Heart right ventricle (tissue), 16 donors: ENCODE results near the gene FICD. TPM values are rescaled to one million over a fixed set of nuclear protein-coding genes. Genes with fewer than 3 reads are reported as not detected.

Experiments
- ATAC-seq, 8 donors: fragments of 200-7000 bp; cut with Tn5 transposase; one replicate each; pipeline ENCODE4 v1.9.1; 2020; ENCODE audit warnings: mild to moderate bottlenecking in 8 of 8, moderate library complexity in 8 of 8, moderate number of reproducible peaks in 1 of 8
- DNase-seq, 2 donors: peaks; one replicate each; pipeline ENCODE4 v3.0.0-alpha.2; 2020
- H3K27ac ChIP-seq, 10 donors: fragments of 200-600 bp; sonication (generic) in 2 of 10; one replicate each; pipeline versions ENCODE4 v1.5.0 to v1.8.0; 2020 to 2022; ENCODE audit warnings: mild to moderate bottlenecking in 3 of 10
- H3K27me3 ChIP-seq, 7 donors: fragments of 200-600 bp; one replicate each; pipeline ENCODE4 v1.8.0; 2021 to 2022; ENCODE audit warnings: mild to moderate bottlenecking in 2 of 7
- H3K36me3 ChIP-seq, 9 donors: fragments of 200-600 bp; sonication (generic) in 1 of 9; one replicate each; pipeline versions ENCODE4 v1.5.0 to v1.8.0; 2020 to 2022; ENCODE audit warnings: mild to moderate bottlenecking in 2 of 9
- H3K4me1 ChIP-seq, 9 donors: fragments of 200-600 bp; sonication (generic) in 1 of 9; one replicate each; pipeline versions ENCODE4 v1.5.0 to v1.8.0; 2020 to 2022; ENCODE audit warnings: mild to moderate bottlenecking in 4 of 9
- H3K4me3 ChIP-seq, 10 donors: fragments of 200-600 bp; sonication (generic) in 2 of 10; one replicate each; pipeline versions ENCODE4 v1.5.0 to v1.8.0; 2020 to 2022; ENCODE audit warnings: mild to moderate bottlenecking in 7 of 10, moderate library complexity in 2 of 10
- H3K9me3 ChIP-seq, 11 donors: fragments of 200-600 bp in 10 of 11; sonication (generic) in 2 of 11; one replicate each; pipeline versions ENCODE4 v1.5.0 to v1.8.0; 2013 to 2022; ENCODE audit warnings: mild to moderate bottlenecking in 2 of 11, control low read depth in 1 of 11, moderate library complexity in 1 of 11
- CTCF ChIP-seq, 9 donors: fragments of 200-600 bp; sonication (generic) in 2 of 9; IDR thresholded peaks; one replicate each; pipeline versions ENCODE4 v1.5.0 to v1.8.0; 2021 to 2022; ENCODE audit warnings: antibody characterized with exemption in 9 of 9, mild to moderate bottlenecking in 5 of 9, moderate library complexity in 1 of 9
- WGBS, 2 donors: extraction: QIAGEN DNeasy Blood & Tissue Kit; methylation state at CpG; one replicate each; pipeline ENCODE4 v1.1.7; 2013; ENCODE audit warnings: inconsistent platforms in 1 of 2; 5-methylcytosine and 5-hydroxymethylcytosine counted together
- intact Hi-C, 10 donors: fragments of 100-400 bp; cut with DNase I; formaldehyde crosslinking; loops; one replicate each; pipeline versions ENCODE4 v1.11.1 to v1.14.2; 2022
- polyA plus RNA-seq, 2 donors: library from polyadenylated mRNA; stranded (reverse); fragments of 200-250 nt; gene quantifications; one replicate each; pipeline ENCODE4 v1.2.3, GENCODE V29; 2013
- total RNA-seq, 10 donors: library from RNA; stranded (reverse); fragmentation: NEBNext Ultra II Directional in 3 of 10; extraction: Animal tissue kit (Norgen Biotek cat#: 25700) in 3 of 10; gene quantifications; one replicate each; pipeline versions ENCODE4 v1.2.1 to v1.2.4, GENCODE V29; 2021 to 2023
- donor health status: Arrhythmogenic right ventricular cardiomyopathy.
- donor health status: ischemic (EF 13 %, LVEDD 7.1; RV severe dilation, severe dysfunction).
- donor health status: healthy with polysubstance abuse.
- donor health status: DM: no; HTN: yes; CAD: no.
- donor health status: DM: no; HTN: no; CAD: no.
- donor health status: ischemic (EF 25% LVEDD 6.9; RV normal size, moderate dysfunction).
- donor health status: ischemic (EF 25% LVEDD 5.7; RV mildly dilated, moderate dysfunction).
- donor health status: healthy.
- donor health status: DM: yes; HTN: yes; CAD: no.
- donor health status: Ischemic cardiomyopathy.
- donor health status: ischemic (EF 35%, LVEDD 5.7; RV mildly dilated, moderate dysfunction).
- donor health status: nonischemic (EF 11% LVEDD 7.7; RV severe dilation, severe dysfunction).
- donor health status: DM: yes; HTN: yes; CAD: no.
- donor health status: PGD.
- donor health status: ischemic (EF 29% LVEDD 5.4; RV normal size, mild dysfunction).
- donor health status: nonischemic (EF 23%, LVEDD 6.1; RV moderate dilation, normal function).

Gene FICD
- total and polyA plus RNA-seq, 12 donors = 2.1 to 4.4 (median 2.8) TPM

- no peak for TF ChIP-seq CTCF (IDR thresholded peaks at IDR 0.05)
- Histone ChIP-seq H3K4me1 (no peaks in the 10 kb centered on the region), H3K9me3 (peaks cover 0 to 19% (median 7%) of the 10 kb centered on the region in 11 donors), H3K4me3 (no peak overlapping the region), H3K27ac (no peak overlapping the region), H3K27me3 (peaks cover 0 to 19% (median 5%) of the 10 kb centered on the region in 7 donors), H3K36me3 (no peaks in the 10 kb centered on the region)
- intact Hi-C loops = loop anchor here in 4 of 10 donors (5.0 to 10.0 kb wide), 2 partner anchors 510 to 828 kb away; no protein-coding TSS in a partner anchor
- ATAC-seq (no peak), DNase-seq (no peak)
- 69 to 71% methylated on average over 7 of the region's 7 CpGs for WGBS, 2 donors
Measured at GRCh38 chr12:108505129-108505528, 9.9 kb upstream of the FICD start.

GRCh38 chr12:108507971-108508642 is 7.0 kb upstream of the FICD start:
- peaks cover 0 to 9% (median 5%) of the 10 kb centered on the region in 9 donors for H3K4me1 ChIP-seq
- intact Hi-C loops = loop anchor here in 4 of 10 donors (5.0 to 10.0 kb wide), 2 partner anchors 513 to 831 kb away; no protein-coding TSS in a partner anchor
- TF ChIP-seq CTCF (IDR thresholded peaks at IDR 0.05) = no peak
- H3K27ac ChIP-seq = no peak overlapping the region
- H3K4me3 ChIP-seq = no peak overlapping the region
- peaks cover 0 to 10% (median 3%) of the 10 kb centered on the region in 11 donors for H3K9me3 ChIP-seq
- 52 to 67% methylated on average over 3 of the region's 3 CpGs for WGBS, 2 donors
- DNase-seq (no peak), ATAC-seq (no peak)
- H3K27me3 ChIP-seq = peaks cover 0 to 15% (median 6%) of the 10 kb centered on the region in 7 donors
- no peaks in the 10 kb centered on the region for H3K36me3 ChIP-seq

DNA sequence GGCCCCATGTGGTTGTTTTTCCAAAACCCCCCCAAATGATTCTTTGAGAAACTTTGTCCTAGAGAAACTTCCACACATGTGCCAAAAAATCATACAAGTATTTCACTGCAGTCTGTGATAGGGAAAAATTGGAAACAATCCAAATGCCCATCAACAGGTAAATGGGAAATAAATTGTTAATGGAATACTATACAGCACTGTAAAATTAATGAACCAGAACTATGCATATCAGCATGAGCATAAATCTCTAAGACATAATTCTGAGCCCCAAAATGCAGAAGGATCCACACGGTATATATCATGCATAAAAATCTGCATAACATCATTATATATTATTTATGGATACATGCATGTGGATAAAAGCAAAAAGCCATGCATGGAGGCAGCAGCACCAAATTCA is 5.3 kb upstream of the FICD start:
- no peak for TF ChIP-seq CTCF (IDR thresholded peaks at IDR 0.05)
- no peak overlapping the region for H3K4me3 ChIP-seq
- H3K4me1 ChIP-seq = peaks cover 0 to 15% (median 5%) of the 10 kb centered on the region in 9 donors
- no peak for DNase-seq
- intact Hi-C loops = loop anchor here in 8 of 10 donors (5.0 to 10.0 kb wide), 5 partner anchors 413 to 833 kb away; no protein-coding TSS in a partner anchor
- 84 to 91% methylated on average over 1 of the region's 1 CpG for WGBS, 2 donors
- H3K27ac ChIP-seq = no peak overlapping the region
- ATAC-seq = no peak
- peaks cover 0 to 8% (median 0%) of the 10 kb centered on the region in 7 donors for H3K27me3 ChIP-seq
- no peaks in the 10 kb centered on the region for H3K36me3 ChIP-seq
- peaks cover 0 to 4% (median 0%) of the 10 kb centered on the region in 11 donors for H3K9me3 ChIP-seq

GRCh38 chr12:108510836-108511235 is 4.2 kb upstream of the FICD start:
- H3K4me3 ChIP-seq = no peak overlapping the region
- intact Hi-C loops = loop anchor here in 5 of 10 donors (5.0 to 10.0 kb wide), 4 partner anchors 414 to 594 kb away; no protein-coding TSS in a partner anchor
- 71 to 79% methylated on average over 2 of the region's 2 CpGs for WGBS, 2 donors

More at GRCh38 chr12:108510836-108511235, 4.2 kb upstream of the FICD start:
- peaks cover 0 to 18% (median 11%) of the 10 kb centered on the region in 9 donors for H3K4me1 ChIP-seq
- no peak for TF ChIP-seq CTCF (IDR thresholded peaks at IDR 0.05)
- peaks cover 0 to 4% (median 0%) of the 10 kb centered on the region in 11 donors for H3K9me3 ChIP-seq
- H3K36me3 ChIP-seq = no peaks in the 10 kb centered on the region
- H3K27ac ChIP-seq = no peak overlapping the region
- no peak for DNase-seq
- H3K27me3 ChIP-seq = peaks cover 0 to 8% (median 0%) of the 10 kb centered on the region in 7 donors
- no peak for ATAC-seq
